Suprapubic skin (tissue), 4 donors: Measurements from ENCODE around the gene NKAIN2. TPM values are rescaled to one million over a fixed set of nuclear protein-coding genes. Genes with fewer than 3 reads are reported as not detected.

Source experiments
- DNase-seq, 2 donors: peaks; one replicate each; pipeline ENCODE4 v3.0.0-alpha.2; 2019; ENCODE audit warnings: low spot score in 2 of 2
- H3K27ac ChIP-seq: fragments of 200-600 bp; sonication (generic); one replicate; pipeline ENCODE4 v1.5.1; 2019
- H3K27me3 ChIP-seq: fragments of 200-600 bp; sonication (generic); one replicate; pipeline ENCODE4 v1.5.1; 2019
- H3K36me3 ChIP-seq: fragments of 200-600 bp; sonication (generic); one replicate; pipeline ENCODE4 v1.5.1; 2019
- H3K4me1 ChIP-seq: fragments of 200-600 bp; sonication (generic); one replicate; pipeline ENCODE4 v1.5.1; 2019
- H3K4me3 ChIP-seq: fragments of 200-600 bp; sonication (generic); one replicate; pipeline ENCODE4 v1.5.1; 2019; ENCODE audit warnings: mild to moderate bottlenecking
- H3K9me3 ChIP-seq: fragments of 200-600 bp; sonication (generic); one replicate; pipeline ENCODE4 v1.5.1; 2019
- CTCF ChIP-seq, 2 donors: fragments of 200-600 bp in 1 of 2; fragments of 450-650 bp in 1 of 2; sonication (generic) in 1 of 2; IDR thresholded peaks; one replicate each; pipeline ENCODE4 v1.5.1; 2016 to 2019; ENCODE audit warnings: antibody characterized with exemption in 2 of 2, mild to moderate bottlenecking in 1 of 2, moderate library complexity in 1 of 2
- EP300 ChIP-seq: sonication (generic); formaldehyde crosslinking; IDR thresholded peaks from one replicate; pipeline ENCODE4 v1.6.1; 2017; ENCODE audit warnings: antibody characterized with exemption
- POLR2A ChIP-seq, 2 donors: fragments of 450-650 bp; IDR thresholded peaks; one replicate each; pipeline ENCODE4 v1.6.1; 2017; ENCODE audit warnings: antibody characterized with exemption in 2 of 2, mild to moderate bottlenecking in 2 of 2, moderate library complexity in 2 of 2
- POLR2AphosphoS5 ChIP-seq, 3 donors: sonication (generic); formaldehyde crosslinking; IDR thresholded peaks; one replicate each; pipeline ENCODE4 v1.6.1; 2017; ENCODE audit warnings: antibody characterized with exemption in 3 of 3
- WGBS: methylation state at CpG from one replicate; pipeline ENCODE4 v1.1.5; 2018; 5-methylcytosine and 5-hydroxymethylcytosine counted together
- total RNA-seq, 4 donors: library from RNA; depleted of rRNA; stranded (reverse); fragments of >200 nt; gene quantifications; one replicate each; pipeline ENCODE4 v1.1.0, GENCODE V29; 2016

NKAIN2 gene
- total RNA-seq, 4 donors from 2014 or later, result 0.40 TPM; not detected in 3

- Histone ChIP-seq H3K4me1 (peaks cover 16% of the 10 kb centered on the region), H3K4me3 (no peak overlapping the region), H3K27me3 (peaks cover 52% of the 10 kb centered on the region), H3K27ac (no peak overlapping the region), H3K36me3 (no peaks in the 10 kb centered on the region), H3K9me3 (no peaks in the 10 kb centered on the region)
- TF ChIP-seq EP300, result no peak
- no peak for TF ChIP-seq POLR2A (IDR thresholded peaks at IDR 0.05)
- TF ChIP-seq CTCF (IDR thresholded peaks at IDR 0.05), result no peak
- no peak for DNase-seq
- WGBS, result 76% methylated on average over 5 of the region's 5 CpGs
Observed at GRCh38 chr6:123801067-123801466, 2.6 kb upstream of the NKAIN2 start.

GRCh38 chr6:123802351-123802696, 1.3 kb upstream of the NKAIN2 start:
- no peaks in the 10 kb centered on the region for H3K36me3 ChIP-seq
- no peak overlapping the region for H3K27ac ChIP-seq
- H3K4me3 ChIP-seq, result peak overlapping the region; percentile 56
- H3K27me3 ChIP-seq, result peaks cover 59% of the 10 kb centered on the region
- WGBS, result 19% methylated on average over 5 of the region's 6 CpGs
- no peaks in the 10 kb centered on the region for H3K9me3 ChIP-seq
- TF ChIP-seq POLR2AphosphoS5 (IDR thresholded peaks at IDR 0.05) (no peak), EP300 (no peak), CTCF (IDR thresholded peaks at IDR 0.05) (no peak), POLR2A (IDR thresholded peaks at IDR 0.05) (no peak)
- peaks cover 16% of the 10 kb centered on the region for H3K4me1 ChIP-seq
- DNase-seq, result no peak

GRCh38 chr6:123802697-123803503, 765 bp upstream of the NKAIN2 start:
- whole genome bisulfite sequencing, result 2% methylated on average over 22 of the region's 61 CpGs
- peak; percentile 22 to 89 for TF ChIP-seq CTCF (IDR thresholded peaks at IDR 0.05)
- TF ChIP-seq POLR2A (IDR thresholded peaks at IDR 0.05), result no peak
- Histone ChIP-seq H3K27me3 (peaks cover 64% of the 10 kb centered on the region), H3K4me1 (peaks cover 16% of the 10 kb centered on the region), H3K4me3 (peak overlapping the region; percentile 56), H3K9me3 (no peaks in the 10 kb centered on the region), H3K27ac (no peak overlapping the region), H3K36me3 (no peaks in the 10 kb centered on the region)
- peak; percentile 70 to 83 for DNase-seq

GRCh38 chr6:123804014-123804786, 535 bp downstream of the NKAIN2 start:
- 8% methylated on average over 9 of the region's 25 CpGs for WGBS
- peaks cover 16% of the 10 kb centered on the region for H3K4me1 ChIP-seq
- no peaks in the 10 kb centered on the region for H3K36me3 ChIP-seq
- H3K27me3 ChIP-seq, result peaks cover 69% of the 10 kb centered on the region
- no peak for DNase-seq
- peak overlapping the region; percentile 56 for H3K4me3 ChIP-seq
- no peak overlapping the region for H3K27ac ChIP-seq
- TF ChIP-seq EP300 (no peak), POLR2A (IDR thresholded peaks at IDR 0.05) (no peak), POLR2AphosphoS5 (IDR thresholded peaks at IDR 0.05) (no peak), CTCF (IDR thresholded peaks at IDR 0.05) (no peak)
- no peaks in the 10 kb centered on the region for H3K9me3 ChIP-seq

GRCh38 chr6:123804787-123805540, 1.3 kb downstream of the NKAIN2 start:
- Histone ChIP-seq H3K27ac (no peak overlapping the region), H3K36me3 (no peaks in the 10 kb centered on the region), H3K9me3 (no peaks in the 10 kb centered on the region), H3K27me3 (peaks cover 66% of the 10 kb centered on the region), H3K4me3 (no peak overlapping the region), H3K4me1 (peaks cover 16% of the 10 kb centered on the region)
- no peak for TF ChIP-seq POLR2A (IDR thresholded peaks at IDR 0.05)
- no peak for DNase-seq
- 39% methylated on average over 5 of the region's 5 CpGs for WGBS
